22Rv1 (cell line): ENCODE results near the gene PPP1R14C.

ENCODE experiments used
- H3K27ac ChIP-seq: fragments of 450-650 bp; 2 replicates; pipeline ENCODE4 v1.5.1; 2017
- CTCF ChIP-seq: fragments of 450-650 bp; IDR thresholded peaks from 2 replicates; pipeline ENCODE4 v1.5.1; 2017; ENCODE audit warnings: mild to moderate bottlenecking
- ZFX ChIP-seq: fragments of 450-650 bp; IDR thresholded peaks from 2 replicates; pipeline ENCODE4 v1.6.1; 2017; ENCODE audit warnings: antibody characterized with exemption, borderline replicate concordance

Gene PPP1R14C

GRCh38 chr6:150256618-150257272 is 113.9 kb downstream of the PPP1R14C start:
- TF ChIP-seq CTCF, result no peak
- no peak for TF ChIP-seq ZFX
- H3K27ac ChIP-seq, result no peak overlapping the region

- TF ChIP-seq ZFX (no peak), CTCF (no peak)
- no peak overlapping the region for H3K27ac ChIP-seq
These were observed 115.5 kb downstream of the PPP1R14C start for GRCh38 chr6:150258381-150258780.

- TF ChIP-seq CTCF, result no peak
- no peak for TF ChIP-seq ZFX
- no peak overlapping the region for H3K27ac ChIP-seq
These were observed 118.1 kb downstream of the PPP1R14C start for GRCh38 chr6:150260931-150261330.

GRCh38 chr6:150261997-150262697 is 119.3 kb downstream of the PPP1R14C start:
- TF ChIP-seq ZFX, result no peak
- no peak for TF ChIP-seq CTCF
- H3K27ac ChIP-seq, result no peak overlapping the region

- no peak overlapping the region for H3K27ac ChIP-seq
- TF ChIP-seq CTCF (no peak), ZFX (no peak)
These were observed 121.0 kb downstream of the PPP1R14C start for GRCh38 chr6:150263765-150264404.

- TF ChIP-seq ZFX (no peak), CTCF (no peak)
These were observed 123.5 kb downstream of the PPP1R14C start for GRCh38 chr6:150266309-150266708.

More at GRCh38 chr6:150266309-150266708, 123.5 kb downstream of the PPP1R14C start:
- H3K27ac ChIP-seq, result no peak overlapping the region
